GM18505 (cell line): ENCODE results near the gene AICDA.
A peak's percentile ranks its signal among the peaks of the same experiment; 100 is the strongest.
"Not testable (repeated sequence)": the region's sequence is repeated elsewhere in the genome, so short reads cannot be mapped to it uniquely, and the experiment has no call there.

ENCODE experiments used
- ATAC-seq: cut with Tn5 transposase; IDR thresholded peaks from one replicate; pipeline ENCODE4 v1.9.1; 2021; ENCODE audit not compliant: unreplicated experiment
- POLR2A ChIP-seq: IDR thresholded peaks from 4 replicates; pipeline ENCODE4 v1.6.1; 2011; ENCODE audit warnings: borderline replicate concordance; ENCODE audit not compliant: insufficient read depth, insufficient read length; ENCODE audit errors: extremely low read depth

Gene AICDA

DNA sequence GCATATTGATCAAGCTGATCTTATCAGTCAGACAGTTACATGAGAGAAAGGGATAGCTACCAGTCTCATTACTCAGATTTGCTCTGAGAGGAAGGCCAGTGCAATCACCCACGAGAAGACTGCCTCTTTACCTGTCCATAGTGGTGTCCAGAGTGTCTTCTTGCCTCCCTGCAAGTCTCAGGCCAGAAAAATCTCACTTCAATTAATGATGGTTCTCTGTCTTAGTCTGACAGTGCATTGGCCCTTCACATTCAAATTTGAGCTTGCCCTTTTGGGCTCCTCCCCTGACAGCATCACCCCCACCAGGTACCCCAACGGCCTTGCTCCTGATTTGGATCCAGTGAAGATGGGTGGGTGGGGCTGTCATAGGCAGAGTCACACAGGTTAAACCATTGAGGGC, at the start of gene AICDA:
AICDA (minus strand) TSS at position 231 of the 400 bp plus-strand sequence; CDS start at position 139, 92 bp downstream.
- peak; percentile 80 for TF ChIP-seq POLR2A
- ATAC-seq, result no peak

DNA sequence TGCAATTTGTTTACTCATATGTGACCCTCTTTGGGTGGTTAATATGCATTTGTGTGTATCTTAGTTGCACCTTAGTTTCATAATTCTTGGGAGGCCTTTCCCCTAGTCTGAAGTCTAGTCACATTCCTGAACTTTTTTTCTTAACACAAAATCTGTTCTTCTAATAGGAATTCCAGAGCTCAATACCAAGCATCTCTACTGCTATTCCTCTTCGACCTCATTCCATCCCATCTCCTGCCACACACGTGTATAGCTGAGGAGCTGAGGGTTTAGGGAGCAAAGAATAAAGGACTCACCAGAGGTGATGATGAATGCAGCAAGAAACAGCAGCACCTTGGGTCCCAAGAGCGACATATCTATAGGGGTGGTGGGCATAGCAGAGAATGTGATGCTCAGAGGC, 49.1 kb upstream of the AICDA start:
- no peak for TF ChIP-seq POLR2A
- ATAC-seq, result no peak

DNA sequence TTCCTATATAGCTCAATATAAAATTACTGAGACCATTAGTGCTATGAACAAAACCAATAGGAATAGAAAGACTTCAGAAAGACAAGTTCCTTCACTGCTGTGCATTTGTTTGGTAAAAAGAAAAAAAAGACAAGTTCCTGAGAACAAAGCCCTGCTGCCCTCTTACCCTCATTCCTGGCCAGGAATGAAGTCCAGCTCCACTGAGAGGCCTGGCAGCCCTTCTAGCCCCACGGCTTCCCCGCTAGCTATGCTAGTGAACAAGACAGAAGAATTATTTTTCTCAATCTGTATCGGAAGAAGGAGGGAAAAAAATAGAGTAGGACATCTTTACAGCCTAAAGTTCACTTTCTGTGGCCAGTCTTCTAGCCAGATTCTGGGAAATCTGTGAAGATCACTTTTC, 48.4 kb upstream of the AICDA start:
- no peak for TF ChIP-seq POLR2A
- ATAC-seq, result no peak

DNA sequence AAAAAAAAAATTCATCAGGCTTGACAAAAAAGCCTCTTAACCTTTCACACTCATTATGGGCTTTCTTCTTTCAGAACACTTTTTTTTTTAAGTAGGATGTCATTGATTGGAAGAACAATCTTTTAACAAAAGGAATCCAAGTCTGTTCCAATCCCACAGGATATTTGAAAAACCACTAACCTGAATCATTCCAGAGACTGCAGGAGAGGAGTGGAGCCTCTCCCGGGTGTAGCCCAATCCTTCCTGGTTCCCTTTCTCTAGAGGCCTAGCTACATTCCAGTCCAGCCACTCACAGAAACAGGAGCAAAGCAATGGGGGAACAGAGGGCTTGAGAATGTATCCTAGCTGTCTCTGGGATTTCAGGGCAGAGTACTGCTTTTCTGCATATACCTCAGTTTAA, 45.7 kb upstream of the AICDA start:
- ATAC-seq, result no peak
- TF ChIP-seq POLR2A, result no peak

DNA sequence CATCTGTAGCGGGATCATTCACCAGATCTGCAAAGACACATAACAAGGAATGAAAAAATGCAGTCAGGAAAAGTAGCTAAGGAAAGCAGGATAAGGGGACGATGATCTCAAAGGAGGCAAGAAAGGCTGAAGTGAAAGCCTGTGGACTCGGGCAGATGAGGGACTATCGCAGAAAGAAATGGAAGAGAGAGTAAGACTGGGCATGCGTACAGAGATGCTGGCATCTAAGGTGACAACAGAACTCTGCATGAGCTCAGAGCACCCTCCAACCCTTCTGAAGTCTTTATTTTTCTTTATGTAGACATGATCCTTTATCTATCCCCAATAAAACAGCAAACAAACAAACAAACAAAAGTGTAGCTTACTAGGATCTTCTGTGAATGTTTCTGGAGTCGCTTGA, 42.8 kb upstream of the AICDA start:
- ATAC-seq, result no peak
- TF ChIP-seq POLR2A, result no peak

DNA sequence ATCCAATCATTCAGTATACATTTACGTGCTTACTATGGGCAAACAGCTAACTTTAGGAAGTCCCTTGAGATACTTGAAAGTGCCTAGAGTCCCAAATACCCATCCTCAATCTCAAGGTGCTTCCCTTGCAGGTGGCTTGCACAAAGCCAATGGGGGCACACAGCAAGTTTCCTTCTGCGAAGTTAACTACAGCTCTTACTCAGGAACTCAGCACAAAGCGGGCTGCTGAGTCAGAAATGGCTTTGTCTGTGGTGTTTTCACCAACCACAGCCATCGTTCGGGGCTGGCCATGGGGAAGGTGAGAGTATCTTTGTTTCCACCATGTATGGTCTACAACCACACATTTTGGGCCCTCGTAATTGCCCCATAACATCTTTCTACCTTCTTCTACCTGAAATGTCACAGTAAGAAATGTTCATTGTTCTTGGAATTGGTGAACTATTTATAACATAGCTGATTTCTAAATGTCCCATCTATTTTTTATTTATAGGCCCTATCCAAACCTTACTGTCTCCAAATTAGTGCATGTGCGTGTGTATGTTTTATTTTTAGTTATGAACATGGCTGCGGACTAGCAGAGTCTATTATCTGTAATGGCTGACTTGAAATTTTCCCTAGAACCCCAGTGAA, 36.0 kb upstream of the AICDA start:
- no peak for TF ChIP-seq POLR2A
- peak; percentile 57 for ATAC-seq

DNA sequence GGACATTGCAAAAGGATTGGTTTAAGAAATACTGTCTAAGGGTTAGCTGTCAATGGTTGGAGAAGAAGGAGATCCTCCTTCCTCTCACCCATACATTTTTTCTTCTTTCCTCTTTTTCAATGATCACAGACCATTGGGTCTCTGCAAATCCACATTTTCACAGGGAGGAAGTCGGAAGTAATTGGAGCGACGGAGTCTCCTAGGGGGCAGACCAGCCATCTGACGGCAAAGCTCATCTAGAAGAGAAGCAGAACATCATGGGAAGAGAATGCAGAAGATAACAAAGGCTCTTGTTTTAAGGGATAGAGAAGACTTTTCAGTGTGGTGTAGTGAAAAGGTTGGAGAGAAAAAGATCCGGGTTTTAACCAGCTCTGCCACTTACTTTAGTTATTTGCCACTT, 35.3 kb upstream of the AICDA start:
- no peak for ATAC-seq
- no peak for TF ChIP-seq POLR2A

DNA sequence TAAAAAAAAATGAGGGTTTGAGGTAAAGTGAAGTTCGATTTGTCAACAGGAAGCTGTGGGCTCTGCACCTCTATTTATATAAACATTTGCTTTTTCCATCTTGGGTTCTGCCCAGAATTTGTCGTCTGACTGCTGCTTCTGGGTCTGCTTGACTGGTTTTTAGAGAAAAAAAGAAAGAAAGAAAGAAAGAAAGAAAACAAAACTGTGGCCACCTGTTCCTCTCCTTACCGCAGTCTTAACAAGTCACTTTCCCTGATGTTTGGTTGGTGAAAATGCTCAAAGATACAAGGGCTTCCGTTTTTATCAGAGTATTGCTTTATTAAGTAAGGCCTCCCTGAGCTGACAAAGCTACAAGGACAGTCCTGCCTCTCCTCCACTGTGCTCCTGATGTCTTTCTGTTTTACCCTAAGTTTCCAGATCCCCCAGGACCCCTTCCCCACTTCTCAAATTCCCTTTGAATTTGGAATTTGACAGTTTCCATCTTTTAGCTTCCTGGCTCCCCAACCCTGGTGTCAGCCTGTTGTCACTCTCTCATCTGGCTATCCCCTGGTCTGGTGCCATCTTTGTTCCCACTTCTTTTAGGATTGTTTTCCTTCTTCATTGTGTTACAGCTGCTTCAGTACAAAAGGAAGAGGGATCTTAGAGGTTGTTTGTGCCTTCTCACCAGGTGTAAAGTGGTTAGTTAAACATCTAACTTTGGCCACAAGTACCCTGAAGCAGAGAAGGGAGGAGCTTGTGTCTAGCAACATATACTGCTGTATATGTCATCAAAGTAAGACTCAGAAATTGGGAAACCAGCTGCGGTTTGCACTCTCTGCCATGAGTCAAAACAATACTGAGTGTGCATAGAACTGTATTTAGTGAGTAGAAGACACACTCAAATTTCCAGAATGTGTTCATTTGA, 31.9 kb upstream of the AICDA start:
- peak; percentile 56 for TF ChIP-seq POLR2A
- ATAC-seq, result peak; percentile 58

DNA sequence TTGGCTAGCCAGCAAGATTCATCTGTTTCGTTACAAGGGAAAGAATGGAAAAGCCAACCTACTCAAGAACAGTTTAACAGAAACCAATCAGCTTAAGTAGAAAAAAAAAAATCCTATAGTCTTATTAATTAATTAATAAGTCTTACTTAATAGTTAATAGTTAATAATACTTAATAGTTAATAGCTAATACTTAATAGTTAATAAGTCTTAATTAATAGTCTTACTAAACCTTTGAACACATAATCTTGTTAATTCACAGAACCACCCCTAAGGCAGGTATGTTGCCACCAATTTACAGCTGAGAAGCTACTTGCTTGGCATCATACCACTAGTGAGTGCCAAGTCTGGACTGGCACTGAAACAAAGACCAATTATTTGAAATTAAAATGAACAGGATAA, 30.1 kb upstream of the AICDA start:
- ATAC-seq, result no peak
- no peak for TF ChIP-seq POLR2A

DNA sequence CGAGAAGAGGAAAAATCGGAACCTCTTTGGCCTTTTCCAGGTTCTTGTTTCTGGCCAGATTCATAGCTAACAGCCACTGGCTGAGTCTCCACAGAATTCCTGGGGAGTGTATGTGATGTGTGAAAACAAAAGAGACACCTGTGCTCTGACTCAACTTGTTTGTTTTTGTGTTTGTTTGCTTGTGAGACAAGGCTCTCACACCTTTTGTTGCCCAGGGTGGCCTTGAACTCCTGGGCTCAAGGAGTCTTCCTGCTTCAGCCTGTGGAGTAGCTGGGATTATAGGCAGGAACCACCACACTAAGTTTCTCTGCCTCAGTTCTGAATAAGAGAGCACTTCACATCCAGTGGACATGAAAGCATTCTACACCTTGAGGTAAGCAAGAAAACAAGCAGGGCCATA, 27.3 kb upstream of the AICDA start:
- ATAC-seq, result no peak
- no peak for TF ChIP-seq POLR2A

DNA sequence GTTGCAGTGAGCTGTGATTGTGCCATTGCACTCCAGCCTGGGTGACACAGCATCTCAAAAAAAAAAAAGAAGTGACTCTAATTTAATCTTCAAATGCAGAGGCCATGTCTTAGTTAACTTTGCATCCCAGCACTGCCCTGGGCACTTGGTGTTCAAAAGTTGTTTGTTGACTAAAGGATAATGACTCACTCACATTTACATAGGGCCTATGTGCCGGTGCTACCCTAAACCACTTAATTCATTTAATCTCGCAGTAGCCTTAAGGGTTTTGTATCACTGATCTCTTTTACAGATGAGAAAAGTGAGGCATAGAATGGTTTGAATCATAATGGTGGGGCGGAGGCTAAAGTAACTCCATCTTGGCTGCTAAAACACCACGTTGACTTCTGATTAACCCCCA, 26.3 kb upstream of the AICDA start:
- TF ChIP-seq POLR2A, result no peak
- ATAC-seq, result no peak

DNA sequence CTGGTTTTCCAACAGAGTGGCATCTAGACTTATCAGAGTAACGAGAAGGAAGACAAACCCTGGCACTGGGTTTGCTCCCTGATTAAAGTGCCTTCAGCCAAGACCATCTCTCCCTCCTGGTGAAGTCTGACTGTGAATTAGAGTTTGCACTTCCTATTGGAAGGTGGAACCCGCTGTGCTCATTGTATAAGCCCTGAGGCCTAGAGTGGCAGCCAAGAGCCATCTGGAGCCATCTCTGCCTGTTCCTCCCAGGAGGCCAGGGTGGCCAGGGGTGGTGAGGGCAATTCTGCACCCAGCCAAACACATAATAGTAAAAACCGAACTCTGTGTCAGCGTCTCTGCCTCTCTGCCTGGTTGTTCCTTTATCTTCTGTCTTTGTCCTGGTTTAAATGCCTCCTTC, 25.0 kb upstream of the AICDA start:
- no peak for ATAC-seq
- TF ChIP-seq POLR2A, result no peak

DNA sequence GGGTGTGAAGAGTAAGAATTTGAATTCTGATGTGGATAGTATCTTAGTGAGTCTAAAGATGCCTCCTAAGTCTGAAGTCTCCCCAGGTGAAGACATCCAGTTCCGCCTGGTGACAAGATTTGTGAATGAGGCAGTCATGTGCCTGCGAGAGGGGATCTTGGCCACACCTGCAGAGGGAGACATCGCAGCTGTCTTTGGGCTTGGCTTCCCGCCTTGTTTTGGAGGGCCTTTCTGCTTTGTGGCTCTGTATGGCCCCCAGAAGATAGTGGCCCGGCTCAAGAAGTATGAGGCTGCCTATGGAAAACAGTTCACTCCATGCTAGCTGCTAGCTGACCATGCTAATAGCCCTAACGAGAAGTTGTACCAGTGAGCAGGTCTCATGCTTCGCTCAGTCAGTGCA, 24.6 kb upstream of the AICDA start:
- no peak for ATAC-seq
- TF ChIP-seq POLR2A, result no peak

DNA sequence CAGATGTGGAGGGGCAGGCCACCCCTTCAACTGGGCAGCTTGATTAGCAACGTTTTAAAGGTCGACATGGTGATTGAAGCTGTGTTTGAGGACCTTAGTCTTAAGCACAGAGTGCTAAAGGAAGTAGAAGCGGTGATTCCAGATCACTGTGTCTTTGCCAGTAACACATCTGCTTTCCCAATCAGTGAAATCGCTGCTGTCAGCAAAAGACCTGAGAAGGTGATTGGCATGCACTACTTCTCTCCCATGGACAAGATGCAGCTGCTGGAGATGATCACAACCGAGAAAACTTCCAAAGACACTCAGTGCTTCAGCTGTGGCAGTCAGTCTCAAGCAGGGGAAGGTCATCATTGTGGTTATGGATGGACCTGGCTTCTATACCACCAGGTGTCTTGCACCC, 23.9 kb upstream of the AICDA start:
- TF ChIP-seq POLR2A, result no peak
- no peak for ATAC-seq

DNA sequence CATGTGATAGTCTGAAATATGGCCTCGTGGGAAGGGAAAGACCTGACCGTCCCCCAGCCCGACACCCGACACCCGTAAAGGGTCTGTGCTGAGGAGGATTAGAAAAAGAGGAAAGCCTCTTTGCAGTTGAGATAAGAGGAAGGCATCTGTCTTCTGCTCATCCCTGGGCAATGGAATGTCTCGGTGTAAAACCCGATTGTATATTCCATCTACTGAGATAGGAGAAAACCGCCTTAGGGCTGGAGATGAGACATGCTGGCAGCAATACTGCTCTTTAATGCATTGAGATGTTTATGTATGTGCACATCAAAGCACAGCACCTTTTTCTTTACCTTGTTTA, 23.3 kb upstream of the AICDA start:
- not testable (repeated sequence) for ATAC-seq

DNA sequence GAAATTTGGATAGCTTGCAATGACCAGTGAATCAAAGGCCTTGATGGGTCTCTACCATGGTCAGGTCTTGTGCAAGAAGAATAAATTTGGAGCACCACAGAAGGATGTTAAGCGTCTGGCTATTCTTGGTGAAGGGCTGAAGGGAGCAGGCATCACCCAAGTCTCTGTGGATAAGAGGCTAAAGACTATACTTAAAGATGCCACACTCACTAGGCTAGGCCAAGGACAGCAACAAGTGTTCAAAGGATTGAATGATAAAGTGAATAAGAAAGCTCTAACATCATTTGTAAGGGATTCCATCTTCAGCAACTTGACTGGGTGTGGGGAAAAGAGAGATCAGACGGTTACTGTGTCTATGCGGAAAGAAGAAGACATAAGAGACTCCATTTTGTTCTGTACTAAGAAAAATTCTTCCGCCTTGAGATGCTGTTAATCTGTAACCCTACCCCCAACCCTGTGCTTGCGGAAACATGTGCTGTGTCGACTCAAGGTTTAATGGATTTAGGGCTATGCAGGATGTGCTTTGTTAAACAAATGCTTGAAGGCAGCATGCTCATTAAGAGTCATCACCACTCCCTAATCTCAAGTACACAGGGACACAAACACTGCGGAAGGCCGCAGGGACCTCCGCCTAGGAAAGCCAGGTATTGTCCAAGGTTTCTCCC, 22.8 kb upstream of the AICDA start:
- ATAC-seq, result not testable (repeated sequence)
